Measurements from ENCODE around the gene CMIP. TPM values are rescaled to one million over a fixed set of nuclear protein-coding genes. Genes with fewer than 3 reads are reported as not detected.

The CMIP gene
- total and polyA plus RNA-seq, 7 donors = 1.4 to 8.9 (median 4.1) TPM

DNA sequence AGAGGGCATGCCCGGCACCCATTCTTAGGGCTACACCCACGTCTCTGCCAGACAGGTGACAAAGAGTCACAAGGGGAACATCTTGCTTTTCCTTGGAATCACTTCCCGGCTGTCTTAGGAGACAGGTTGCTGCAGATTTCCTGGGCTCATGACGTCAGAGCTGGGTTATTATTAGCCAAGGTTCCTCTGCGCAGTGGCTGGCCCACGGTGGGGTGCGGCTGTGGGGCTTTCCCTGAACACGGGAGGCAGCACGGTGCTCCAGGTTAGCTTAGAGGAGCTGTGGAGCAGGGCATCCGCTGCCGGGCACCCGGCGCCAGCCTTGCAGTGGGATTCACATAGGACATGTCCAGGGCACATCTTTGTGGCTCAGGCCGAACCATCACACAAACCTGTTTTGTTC lies 216.5 kb downstream of the CMIP start:
- Histone ChIP-seq H3K27me3 (ENCODE audit: insufficient read depth in 3 of 3, low read length in 2 of 3) (no peaks in the 10 kb centered on the region), H3K4me3 (no peak overlapping the region), H3K36me3 (ENCODE audit: insufficient read depth in 1 of 2, low read depth in 1 of 2) (peaks cover 0 to 7% of the 10 kb centered on the region in 2 donors), H3K4me1 (no peaks in the 10 kb centered on the region), H3K27ac (no peak overlapping the region), H3K9me3 (no peaks in the 10 kb centered on the region)
- intact Hi-C loops (cut with DNase I) = no loop called here
- TF ChIP-seq, protein P1, sequence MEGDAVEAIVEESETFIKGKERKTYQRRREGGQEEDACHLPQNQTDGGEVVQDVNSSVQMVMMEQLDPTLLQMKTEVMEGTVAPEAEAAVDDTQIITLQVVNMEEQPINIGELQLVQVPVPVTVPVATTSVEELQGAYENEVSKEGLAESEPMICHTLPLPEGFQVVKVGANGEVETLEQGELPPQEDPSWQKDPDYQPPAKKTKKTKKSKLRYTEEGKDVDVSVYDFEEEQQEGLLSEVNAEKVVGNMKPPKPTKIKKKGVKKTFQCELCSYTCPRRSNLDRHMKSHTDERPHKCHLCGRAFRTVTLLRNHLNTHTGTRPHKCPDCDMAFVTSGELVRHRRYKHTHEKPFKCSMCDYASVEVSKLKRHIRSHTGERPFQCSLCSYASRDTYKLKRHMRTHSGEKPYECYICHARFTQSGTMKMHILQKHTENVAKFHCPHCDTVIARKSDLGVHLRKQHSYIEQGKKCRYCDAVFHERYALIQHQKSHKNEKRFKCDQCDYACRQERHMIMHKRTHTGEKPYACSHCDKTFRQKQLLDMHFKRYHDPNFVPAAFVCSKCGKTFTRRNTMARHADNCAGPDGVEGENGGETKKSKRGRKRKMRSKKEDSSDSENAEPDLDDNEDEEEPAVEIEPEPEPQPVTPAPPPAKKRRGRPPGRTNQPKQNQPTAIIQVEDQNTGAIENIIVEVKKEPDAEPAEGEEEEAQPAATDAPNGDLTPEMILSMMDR (IDR thresholded peaks at IDR 0.05) = no peak
- WGBS, 3 donors = 90% methylated on average over 14 of the region's 14 CpGs
- ATAC-seq (no peak), DNase-seq (no peak)

- Histone ChIP-seq H3K27me3 (ENCODE audit: insufficient read depth in 3 of 3, low read length in 2 of 3) (no peaks in the 10 kb centered on the region), H3K36me3 (ENCODE audit: insufficient read depth in 1 of 2, low read depth in 1 of 2) (peaks cover 0 to 7% of the 10 kb centered on the region in 2 donors), H3K4me1 (no peaks in the 10 kb centered on the region), H3K27ac (no peak overlapping the region), H3K9me3 (no peaks in the 10 kb centered on the region), H3K4me3 (no peak overlapping the region)
- no peak for DNase-seq
- 95 to 97% (median 97%) methylated on average over 14 of the region's 14 CpGs for WGBS, 3 donors
- TF ChIP-seq, protein P1 (IDR thresholded peaks at IDR 0.05) = no peak
- no peak for ATAC-seq
- intact Hi-C loops (cut with DNase I) = no loop called here
These were observed 219.5 kb downstream of the CMIP start for GRCh38 chr16:81664153-81664552.

DNA sequence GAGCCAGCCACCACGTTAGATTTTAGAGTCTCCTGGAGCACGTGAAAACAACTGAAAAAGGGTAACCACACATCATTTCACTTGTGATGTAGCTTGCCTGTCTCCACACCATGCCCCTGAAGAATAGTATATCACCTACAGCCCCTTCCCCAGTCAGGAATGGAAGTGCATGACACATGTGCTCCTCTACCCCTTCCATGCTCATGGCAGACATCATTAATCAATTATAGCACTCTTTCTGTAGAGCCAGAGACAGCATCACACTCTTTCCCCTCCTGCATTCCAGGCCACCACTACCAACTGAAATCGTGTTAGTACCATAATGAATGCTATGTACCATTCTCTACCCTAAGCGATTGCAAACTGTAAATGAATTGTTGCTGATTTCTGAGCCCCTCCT lies 221.0 kb downstream of the CMIP start:
- H3K9me3 ChIP-seq = no peaks in the 10 kb centered on the region
- H3K4me1 ChIP-seq = no peaks in the 10 kb centered on the region
- DNase-seq = no peak
- H3K27ac ChIP-seq = no peak overlapping the region
- no peak for ATAC-seq
- intact Hi-C loops (cut with DNase I) = no loop called here
- H3K36me3 ChIP-seq (ENCODE audit: insufficient read depth in 1 of 2, low read depth in 1 of 2) = peaks cover 0 to 7% of the 10 kb centered on the region in 2 donors
- H3K4me3 ChIP-seq = no peak overlapping the region
- H3K27me3 ChIP-seq (ENCODE audit: insufficient read depth in 3 of 3, low read length in 2 of 3) = no peaks in the 10 kb centered on the region
- 74 to 87% (median 85%) methylated on average over 4 of the region's 4 CpGs for WGBS, 3 donors
- TF ChIP-seq, protein P1 (IDR thresholded peaks at IDR 0.05) = no peak

GRCh38 chr16:81666113-81666512 lies 221.5 kb downstream of the CMIP start:
- no peak overlapping the region for H3K4me3 ChIP-seq
- H3K4me1 ChIP-seq = no peaks in the 10 kb centered on the region
- no peaks in the 10 kb centered on the region for H3K9me3 ChIP-seq
- DNase-seq (no peak), ATAC-seq (no peak)
- 88 to 91% (median 89%) methylated on average over 7 of the region's 7 CpGs for WGBS, 3 donors
- H3K36me3 ChIP-seq (ENCODE audit: insufficient read depth in 1 of 2, low read depth in 1 of 2) = peaks cover 0 to 7% of the 10 kb centered on the region in 2 donors
- no peak overlapping the region for H3K27ac ChIP-seq
- intact Hi-C loops (cut with DNase I) = no loop called here
- TF ChIP-seq, protein P1 (IDR thresholded peaks at IDR 0.05) = no peak
- H3K27me3 ChIP-seq (ENCODE audit: insufficient read depth in 3 of 3, low read length in 2 of 3) = no peaks in the 10 kb centered on the region
